SK-N-SH (cell line): ENCODE measurements around the gene THADA.

Source experiments
- RAD21 ChIP-seq: IDR thresholded peaks from 2 replicates; pipeline ENCODE4 v1.6.1; 2012; ENCODE audit warnings: mild to moderate bottlenecking, low read length
- TF ChIP-seq, protein P1 (sequence below): fragments of 200-600 bp; sonication (generic); IDR thresholded peaks from 2 replicates; pipeline ENCODE4 v1.6.1; 2017; ENCODE audit warnings: antibody characterized with exemption, mild to moderate bottlenecking, moderate library complexity
- TF ChIP-seq, protein P2 (sequence below): IDR thresholded peaks from 2 replicates; pipeline ENCODE4 v1.4.0; 2012; ENCODE audit warnings: low read depth

- TF ChIP-seq, protein P1, sequence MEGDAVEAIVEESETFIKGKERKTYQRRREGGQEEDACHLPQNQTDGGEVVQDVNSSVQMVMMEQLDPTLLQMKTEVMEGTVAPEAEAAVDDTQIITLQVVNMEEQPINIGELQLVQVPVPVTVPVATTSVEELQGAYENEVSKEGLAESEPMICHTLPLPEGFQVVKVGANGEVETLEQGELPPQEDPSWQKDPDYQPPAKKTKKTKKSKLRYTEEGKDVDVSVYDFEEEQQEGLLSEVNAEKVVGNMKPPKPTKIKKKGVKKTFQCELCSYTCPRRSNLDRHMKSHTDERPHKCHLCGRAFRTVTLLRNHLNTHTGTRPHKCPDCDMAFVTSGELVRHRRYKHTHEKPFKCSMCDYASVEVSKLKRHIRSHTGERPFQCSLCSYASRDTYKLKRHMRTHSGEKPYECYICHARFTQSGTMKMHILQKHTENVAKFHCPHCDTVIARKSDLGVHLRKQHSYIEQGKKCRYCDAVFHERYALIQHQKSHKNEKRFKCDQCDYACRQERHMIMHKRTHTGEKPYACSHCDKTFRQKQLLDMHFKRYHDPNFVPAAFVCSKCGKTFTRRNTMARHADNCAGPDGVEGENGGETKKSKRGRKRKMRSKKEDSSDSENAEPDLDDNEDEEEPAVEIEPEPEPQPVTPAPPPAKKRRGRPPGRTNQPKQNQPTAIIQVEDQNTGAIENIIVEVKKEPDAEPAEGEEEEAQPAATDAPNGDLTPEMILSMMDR = no peak
- no peak for TF ChIP-seq RAD21
- TF ChIP-seq, protein P2, sequence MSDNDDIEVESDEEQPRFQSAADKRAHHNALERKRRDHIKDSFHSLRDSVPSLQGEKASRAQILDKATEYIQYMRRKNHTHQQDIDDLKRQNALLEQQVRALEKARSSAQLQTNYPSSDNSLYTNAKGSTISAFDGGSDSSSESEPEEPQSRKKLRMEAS = no peak
Observed at GRCh38 chr2:43513216-43513615, 82.6 kb downstream of the THADA start.
